GM12873 (cell line): ENCODE measurements around the gene ASB13.

Experiments
- CTCF ChIP-seq: IDR thresholded peaks from 2 replicates; pipeline ENCODE4 v1.5.1; 2012; ENCODE audit warnings: low read depth, mild to moderate bottlenecking, moderate library complexity, low read length, control low read depth; ENCODE audit not compliant: insufficient read depth; ENCODE audit errors: missing control alignments

The ASB13 gene

GRCh38 chr10:5666008-5666840 is at the start of gene ASB13:
TSS of gene ASB13 (minus strand) at chr10:5666595. CDS start at chr10:5666551, 44 bp downstream.
- no peak for TF ChIP-seq CTCF

GRCh38 chr10:5711642-5712041 is 45.2 kb upstream of the ASB13 start:
- TF ChIP-seq CTCF = no peak

DNA sequence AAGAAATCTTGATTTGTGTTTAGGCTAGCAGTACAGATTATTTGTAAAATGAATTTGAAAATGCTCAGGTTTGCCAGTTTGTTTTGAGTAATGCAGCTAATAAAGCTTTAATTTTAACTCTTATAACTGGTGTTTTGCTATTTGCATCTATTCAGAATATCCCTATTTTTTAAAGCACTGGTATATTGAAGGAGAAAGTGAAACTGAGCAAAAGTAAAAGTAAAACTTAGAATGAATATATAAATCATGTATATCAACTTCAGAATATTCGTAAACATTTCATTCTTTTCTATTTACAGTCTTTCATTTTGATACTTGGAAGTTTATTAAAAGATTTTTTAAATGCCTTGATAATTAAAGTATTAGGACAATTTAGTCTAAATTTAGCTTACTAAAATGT is 44.5 kb upstream of the ASB13 start:
- no peak for TF ChIP-seq CTCF

DNA sequence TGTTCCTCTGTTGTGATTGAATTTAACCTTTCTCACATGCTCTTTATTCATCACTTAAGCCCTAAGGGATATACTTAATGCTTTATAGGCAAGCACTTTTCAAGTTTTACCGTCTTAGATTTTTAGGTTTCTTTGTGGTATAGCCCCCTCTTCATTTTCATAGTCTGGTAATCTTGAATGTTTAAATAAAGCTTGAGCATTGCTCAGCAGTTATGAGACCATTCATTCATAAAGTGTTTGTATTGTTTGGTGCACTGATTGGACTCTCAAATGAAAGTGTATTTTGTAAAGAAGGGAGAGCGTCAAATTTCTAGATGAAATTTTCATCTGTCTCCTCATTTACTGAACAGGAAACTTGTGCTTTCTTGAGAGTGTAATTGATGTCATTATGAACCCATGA is 43.5 kb upstream of the ASB13 start:
- TF ChIP-seq CTCF = no peak

DNA sequence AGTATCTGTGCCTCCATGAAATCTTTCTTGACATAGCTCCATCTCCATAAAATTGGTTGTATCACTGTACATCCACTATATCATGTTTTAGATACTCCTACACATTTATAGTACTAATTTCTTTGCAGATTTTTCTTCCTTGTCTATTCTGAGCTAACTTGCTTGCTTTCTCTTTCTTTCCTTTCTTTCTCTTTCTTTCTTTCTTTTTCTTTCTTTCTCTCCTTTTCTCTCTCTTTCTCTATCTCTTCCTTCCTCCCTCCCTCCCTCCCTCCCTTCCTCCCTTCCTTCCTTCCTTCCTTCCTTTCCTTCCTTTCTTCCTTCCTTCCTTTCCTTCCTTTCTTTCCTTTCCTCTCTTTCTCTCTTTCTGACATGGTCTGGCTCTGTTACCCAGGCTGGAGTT is 42.0 kb upstream of the ASB13 start:
- no peak for TF ChIP-seq CTCF

- no peak for TF ChIP-seq CTCF
Measured at GRCh38 chr10:5698062-5698461, 31.7 kb upstream of the ASB13 start.

DNA sequence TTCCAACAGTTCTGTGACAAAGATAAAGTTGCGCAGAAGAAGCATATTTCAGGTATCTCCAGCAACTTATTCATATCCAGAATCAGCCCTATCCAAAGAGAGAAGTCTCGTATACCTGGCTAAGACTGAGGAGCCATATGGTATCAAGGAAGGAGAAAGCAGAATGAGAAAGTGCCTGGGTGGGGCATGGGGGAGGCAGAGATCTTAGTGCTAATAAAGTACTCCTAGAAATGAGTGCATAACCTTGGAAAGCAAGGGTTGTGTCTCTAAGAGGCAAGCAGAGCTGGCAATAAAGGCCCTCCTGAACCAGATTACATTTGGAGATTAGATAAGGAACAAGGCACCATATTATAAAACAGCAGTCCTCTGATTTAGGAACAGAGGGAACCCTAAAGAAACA is 30.9 kb upstream of the ASB13 start:
- TF ChIP-seq CTCF = no peak
